GM12872 (cell line): Measurements from ENCODE around the gene MRPS12.

Experiments used
- TF ChIP-seq, protein P1 (sequence below): IDR thresholded peaks from 3 replicates; pipeline ENCODE4 v1.5.1; 2011; ENCODE audit warnings: low read depth, mild to moderate bottlenecking, low read length, moderate library complexity; ENCODE audit not compliant: insufficient read depth

MRPS12 gene

GRCh38 chr19:38930776-38931520 lies at the start of gene MRPS12:
MRPS12 (plus strand) TSS chr19:38930944; CDS start chr19:38931295, 351 bp downstream.
- TF ChIP-seq, protein P1, sequence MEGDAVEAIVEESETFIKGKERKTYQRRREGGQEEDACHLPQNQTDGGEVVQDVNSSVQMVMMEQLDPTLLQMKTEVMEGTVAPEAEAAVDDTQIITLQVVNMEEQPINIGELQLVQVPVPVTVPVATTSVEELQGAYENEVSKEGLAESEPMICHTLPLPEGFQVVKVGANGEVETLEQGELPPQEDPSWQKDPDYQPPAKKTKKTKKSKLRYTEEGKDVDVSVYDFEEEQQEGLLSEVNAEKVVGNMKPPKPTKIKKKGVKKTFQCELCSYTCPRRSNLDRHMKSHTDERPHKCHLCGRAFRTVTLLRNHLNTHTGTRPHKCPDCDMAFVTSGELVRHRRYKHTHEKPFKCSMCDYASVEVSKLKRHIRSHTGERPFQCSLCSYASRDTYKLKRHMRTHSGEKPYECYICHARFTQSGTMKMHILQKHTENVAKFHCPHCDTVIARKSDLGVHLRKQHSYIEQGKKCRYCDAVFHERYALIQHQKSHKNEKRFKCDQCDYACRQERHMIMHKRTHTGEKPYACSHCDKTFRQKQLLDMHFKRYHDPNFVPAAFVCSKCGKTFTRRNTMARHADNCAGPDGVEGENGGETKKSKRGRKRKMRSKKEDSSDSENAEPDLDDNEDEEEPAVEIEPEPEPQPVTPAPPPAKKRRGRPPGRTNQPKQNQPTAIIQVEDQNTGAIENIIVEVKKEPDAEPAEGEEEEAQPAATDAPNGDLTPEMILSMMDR = no peak

- TF ChIP-seq, protein P1 = no peak
Measured at GRCh38 chr19:38883286-38883685, 47.5 kb upstream of the MRPS12 start.

DNA sequence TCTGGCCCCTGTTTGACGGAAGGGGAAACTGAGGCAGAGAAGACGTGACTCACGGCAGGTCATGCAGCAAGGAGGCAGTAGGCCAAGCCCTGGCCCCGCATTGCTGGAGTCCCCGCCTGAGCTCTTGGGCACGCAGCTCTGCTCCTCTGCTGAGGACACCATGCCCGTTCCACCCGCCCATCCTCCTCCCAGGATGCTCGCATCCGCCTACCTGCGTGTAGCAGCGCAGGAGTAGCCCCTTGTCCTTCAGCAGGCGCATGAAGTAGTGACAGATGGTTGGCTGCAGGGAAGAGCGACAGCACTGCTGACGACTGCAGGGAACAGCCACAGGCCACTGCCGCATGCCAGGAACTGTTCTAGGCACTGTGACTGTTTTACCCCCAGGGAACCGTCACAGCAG lies 41.9 kb upstream of the MRPS12 start:
- TF ChIP-seq, protein P1 = no peak

DNA sequence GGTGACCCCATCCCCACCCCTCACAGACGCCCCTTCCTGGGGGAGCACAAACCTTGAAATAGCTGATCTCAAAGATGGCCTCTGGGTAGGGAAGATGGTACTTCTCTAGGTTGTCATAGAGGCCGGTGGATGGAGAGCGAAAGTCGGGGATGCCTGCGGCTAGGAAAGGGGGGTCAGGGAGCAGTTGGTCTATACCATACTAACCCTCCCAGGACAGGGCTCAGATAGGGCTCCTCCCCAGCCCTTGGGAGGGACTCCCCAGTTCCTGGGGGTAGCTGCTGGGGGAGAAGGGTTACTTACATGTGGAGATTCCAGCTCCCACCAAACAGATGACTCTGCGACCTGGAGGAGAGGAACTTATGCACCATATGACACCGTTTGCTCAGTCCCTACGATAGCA lies 40.9 kb upstream of the MRPS12 start:
- TF ChIP-seq, protein P1 = no peak

GRCh38 chr19:38890686-38891085 lies 40.1 kb upstream of the MRPS12 start:
- TF ChIP-seq, protein P1 = no peak

GRCh38 chr19:38891771-38892170 lies 39.0 kb upstream of the MRPS12 start:
- TF ChIP-seq, protein P1 = no peak

GRCh38 chr19:38892841-38893240 lies 37.9 kb upstream of the MRPS12 start:
- TF ChIP-seq, protein P1 = no peak

DNA sequence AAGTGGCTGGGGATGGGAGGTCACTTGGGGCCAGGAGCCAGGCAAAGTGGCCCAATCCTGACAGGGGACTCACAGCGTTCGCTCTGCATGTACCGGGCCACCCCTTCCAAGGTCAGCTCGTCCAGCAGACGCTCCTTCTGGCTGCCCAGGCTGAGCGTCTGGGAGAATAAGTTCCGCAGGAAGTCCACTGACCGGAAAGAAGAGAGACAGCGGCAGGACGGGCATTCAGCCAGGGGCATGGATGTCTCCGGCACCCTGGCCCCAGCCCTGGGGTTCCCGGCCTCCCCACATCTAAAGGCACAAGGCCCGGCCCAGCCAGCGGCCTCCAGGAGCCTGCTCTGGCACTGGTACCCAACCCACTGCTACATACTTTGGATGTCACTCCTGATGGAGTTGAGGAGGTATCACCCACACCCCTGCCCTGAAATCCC lies 37.4 kb upstream of the MRPS12 start:
- TF ChIP-seq, protein P1 = no peak
